22Rv1 (cell line): ENCODE measurements around the gene GNAL.

Experiments
- CTCF ChIP-seq: fragments of 450-650 bp; IDR thresholded peaks from 2 replicates; pipeline ENCODE4 v1.5.1; 2017; ENCODE audit warnings: mild to moderate bottlenecking
- ZFX ChIP-seq: fragments of 450-650 bp; IDR thresholded peaks from 2 replicates; pipeline ENCODE4 v1.6.1; 2017; ENCODE audit warnings: antibody characterized with exemption, borderline replicate concordance

GRCh38 chr18:11927497-11927896 lies 238.4 kb downstream of the GNAL start:
- TF ChIP-seq CTCF (no peak), ZFX (no peak)
